NCI-H1694 (cell line): ENCODE data around the gene MB.
A peak's percentile ranks its signal among the peaks of the same experiment; 100 is the strongest.
"Not testable (repeated sequence)": the region's sequence is repeated elsewhere in the genome, so short reads cannot be mapped to it uniquely, and the experiment has no call there.

Experiments used
- DNase-seq: peaks from one replicate; lab custom pipeline; 2025; lab: John Stamatoyannopoulos, UW

The MB gene

DNA sequence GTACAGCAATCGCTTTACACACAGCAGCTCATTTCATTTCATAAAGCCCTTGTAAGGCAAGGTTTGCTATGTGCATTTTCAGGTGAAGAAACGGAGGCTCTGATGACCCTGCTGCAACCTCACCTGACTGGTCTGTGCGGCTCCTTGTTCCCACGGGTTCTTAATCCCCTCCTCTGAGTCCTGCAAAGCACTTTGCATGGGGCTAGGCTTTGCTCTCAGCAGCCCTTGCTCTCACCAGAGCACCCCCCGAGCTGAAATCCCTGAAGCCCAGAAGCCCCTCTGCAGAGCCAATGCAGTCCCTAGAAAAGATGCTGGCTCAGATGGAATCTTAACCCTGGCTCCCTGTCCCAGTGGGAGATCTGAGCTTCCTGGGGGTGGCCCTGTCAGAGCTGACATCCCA lies 20.1 kb upstream of the MB start:
- DNase-seq = no peak

DNA sequence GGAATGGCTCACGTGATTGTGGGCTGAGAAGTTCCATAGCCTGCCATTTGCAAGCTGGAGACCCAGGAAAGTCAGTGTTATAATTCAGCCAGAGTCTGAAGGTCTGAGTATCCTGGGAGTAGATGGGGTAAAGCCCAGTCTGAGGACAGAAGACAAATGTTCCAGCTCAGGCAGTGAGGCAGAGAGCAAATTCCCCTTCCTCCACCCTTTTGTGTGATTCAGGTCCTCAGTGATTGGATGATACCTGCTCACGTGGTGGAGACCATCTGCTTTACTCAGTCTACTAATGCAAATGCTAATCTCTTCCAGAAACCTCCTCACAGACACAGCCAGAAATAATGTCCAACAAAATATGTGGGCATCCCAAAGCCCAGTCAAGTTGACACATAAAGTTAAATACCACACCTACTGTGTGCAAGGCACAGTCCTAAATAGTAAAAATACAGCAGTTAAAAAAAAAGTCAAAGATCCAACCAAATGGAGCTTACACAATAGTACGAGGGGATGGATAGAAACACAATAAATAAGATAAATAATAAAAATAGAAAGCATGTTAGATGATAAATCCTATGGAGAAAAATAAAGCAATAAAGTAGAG lies 17.9 kb upstream of the MB start:
- DNase-seq = no peak

DNA sequence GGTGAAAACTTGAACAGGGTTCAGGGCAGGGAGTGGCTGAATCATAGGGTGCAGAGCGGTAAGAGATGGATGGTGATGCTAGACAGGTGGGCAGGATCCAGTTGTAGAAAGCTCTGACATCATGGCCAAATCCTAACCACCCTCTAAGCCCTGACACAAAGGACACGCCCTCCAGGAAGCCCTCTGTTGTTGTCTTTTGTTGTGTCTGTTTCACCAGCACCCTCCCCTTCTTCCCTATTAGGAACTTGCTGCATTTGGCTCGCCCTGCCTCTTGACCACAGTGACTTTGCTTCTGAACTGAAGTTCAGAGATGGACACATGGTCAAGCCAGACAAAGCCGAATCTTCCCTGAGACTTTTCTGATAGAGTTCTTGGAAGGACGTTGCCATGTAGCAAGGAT lies 16.9 kb upstream of the MB start:
- no peak for DNase-seq

DNA sequence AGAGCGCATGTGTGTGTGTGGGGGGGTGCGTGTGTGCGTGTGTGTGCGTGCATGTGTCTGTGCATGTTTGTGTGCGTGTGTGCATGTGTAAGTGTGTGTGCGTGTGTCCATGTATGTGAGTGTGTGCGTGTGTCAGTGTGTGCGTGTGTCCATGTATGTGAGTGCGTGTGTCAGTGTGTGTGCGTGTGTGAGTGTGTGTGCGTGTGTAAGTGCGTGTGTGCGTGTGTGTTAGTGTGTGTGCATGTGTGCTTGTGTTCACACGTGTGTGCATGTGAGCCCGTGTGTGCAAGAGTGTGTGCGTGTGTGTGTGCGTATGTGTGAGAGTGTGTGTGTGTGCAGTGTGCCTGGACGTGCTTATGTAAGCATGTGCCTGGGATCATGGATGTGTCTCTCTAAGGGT lies 16.4 kb upstream of the MB start:
- no peak for DNase-seq

DNA sequence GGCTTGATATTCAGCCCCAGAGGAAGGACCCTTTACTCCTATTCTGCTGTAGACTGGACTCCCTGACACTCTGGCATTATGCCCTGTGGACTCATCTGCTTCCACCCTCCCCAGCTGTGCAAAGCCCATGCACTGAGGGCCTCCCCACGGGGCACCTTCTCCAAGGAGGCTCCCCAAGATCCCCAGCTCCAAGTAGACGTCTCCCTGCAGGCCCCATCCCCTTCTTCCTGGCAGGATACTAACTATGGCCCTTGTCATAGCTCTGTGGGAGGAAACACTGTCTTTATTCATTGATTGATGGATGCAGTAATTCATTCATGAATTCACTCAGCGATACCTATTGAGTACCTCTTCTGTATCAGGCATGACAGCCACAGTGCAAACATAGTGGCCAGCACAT lies 15.8 kb upstream of the MB start:
- no peak for DNase-seq

DNA sequence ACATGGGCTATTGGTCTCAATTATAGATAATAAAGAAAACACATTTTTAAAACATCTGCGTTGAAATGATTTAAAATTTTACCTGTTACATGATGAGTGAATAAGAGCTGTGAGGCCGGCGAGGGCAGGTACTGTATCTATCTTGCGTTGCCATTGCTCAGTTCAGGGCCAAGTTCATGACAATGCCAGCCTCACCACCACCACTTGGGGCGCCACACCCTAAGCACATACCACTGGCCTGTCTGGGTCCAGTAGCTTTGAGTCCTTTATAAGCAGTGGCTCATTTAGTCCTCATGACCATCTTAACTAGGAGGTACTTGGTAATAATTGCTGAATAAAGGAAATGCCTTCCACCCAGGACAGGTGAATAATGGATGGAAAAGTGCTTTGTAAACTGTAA lies 14.5 kb upstream of the MB start:
- DNase-seq = no peak

DNA sequence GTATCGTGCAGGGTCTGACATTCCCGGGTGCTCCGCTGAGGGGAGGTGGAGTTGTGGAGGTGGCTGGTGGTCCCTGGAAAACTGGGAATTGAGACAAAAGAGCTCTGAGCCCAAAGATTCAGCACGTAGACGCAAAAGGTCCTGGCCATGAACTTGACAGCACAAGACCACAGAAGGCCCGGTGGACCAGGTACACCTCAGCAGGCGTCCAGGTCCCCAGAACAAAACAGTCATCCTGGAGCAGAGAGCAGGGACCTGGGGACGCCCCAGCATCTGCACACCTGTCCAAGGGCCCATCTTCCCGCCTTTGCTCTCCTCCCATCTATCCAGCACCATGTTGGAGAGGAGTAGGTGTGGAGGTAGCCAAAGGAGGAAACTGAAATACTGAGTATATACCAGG lies 13.8 kb upstream of the MB start:
- DNase-seq = no peak

DNA sequence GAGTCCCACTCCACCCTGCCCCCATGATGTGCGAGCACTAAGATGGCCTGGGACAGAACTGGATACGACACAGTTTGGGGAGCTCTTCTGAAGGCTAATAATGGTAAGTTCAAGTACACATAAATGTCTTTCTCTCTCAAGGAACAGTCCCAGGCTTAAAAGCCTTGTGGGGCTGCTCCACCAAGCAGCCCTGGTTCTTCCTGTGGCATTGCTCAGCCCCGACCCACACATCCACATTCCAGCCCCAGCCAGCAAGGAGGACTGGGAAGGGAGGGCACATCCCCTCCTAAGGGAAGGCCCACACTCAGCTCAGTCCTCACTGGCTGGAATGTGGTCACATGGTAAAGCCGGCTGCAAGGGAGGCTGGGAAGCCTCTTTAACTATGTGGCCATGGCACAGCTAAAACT lies 13.3 kb upstream of the MB start:
- DNase-seq = no peak

DNA sequence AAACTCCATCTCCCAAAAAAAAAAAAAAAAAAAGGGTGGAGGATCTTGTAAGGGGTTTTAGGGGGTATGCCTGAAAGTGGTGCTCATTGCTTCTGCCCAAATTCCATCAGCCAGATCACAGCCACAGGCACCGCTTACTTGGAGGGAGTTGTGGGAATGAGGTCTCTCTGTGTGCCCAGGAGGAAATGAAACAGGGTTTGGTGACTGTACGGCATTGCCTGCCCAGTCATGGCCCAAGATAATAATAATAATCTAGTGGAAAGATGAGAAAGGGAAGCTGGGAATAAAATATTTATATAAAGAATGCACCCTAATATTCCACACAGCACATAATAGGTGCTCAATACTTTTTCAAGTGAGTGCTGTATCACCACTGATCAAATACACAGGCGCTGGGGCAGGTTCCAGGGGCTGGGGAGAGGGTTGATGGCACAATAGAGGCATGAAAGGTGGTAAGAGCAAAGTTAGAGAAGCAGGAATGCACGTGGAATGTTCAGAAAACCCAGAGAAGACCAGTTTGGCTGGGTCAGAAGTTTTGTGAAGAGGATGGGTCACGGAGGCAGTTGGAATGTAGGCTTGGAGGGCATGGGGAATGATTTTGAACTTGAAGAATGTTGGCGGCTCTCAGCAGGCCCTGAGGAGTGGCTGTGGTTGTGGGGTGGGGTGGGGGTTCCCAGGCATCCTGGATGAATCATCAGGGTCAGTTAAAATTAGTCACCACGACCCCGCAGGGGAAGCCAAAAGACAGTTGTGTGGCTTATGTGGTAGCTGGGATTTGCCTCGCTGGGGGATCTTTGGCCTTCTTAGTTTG lies 12.5 kb upstream of the MB start:
- no peak for DNase-seq

DNA sequence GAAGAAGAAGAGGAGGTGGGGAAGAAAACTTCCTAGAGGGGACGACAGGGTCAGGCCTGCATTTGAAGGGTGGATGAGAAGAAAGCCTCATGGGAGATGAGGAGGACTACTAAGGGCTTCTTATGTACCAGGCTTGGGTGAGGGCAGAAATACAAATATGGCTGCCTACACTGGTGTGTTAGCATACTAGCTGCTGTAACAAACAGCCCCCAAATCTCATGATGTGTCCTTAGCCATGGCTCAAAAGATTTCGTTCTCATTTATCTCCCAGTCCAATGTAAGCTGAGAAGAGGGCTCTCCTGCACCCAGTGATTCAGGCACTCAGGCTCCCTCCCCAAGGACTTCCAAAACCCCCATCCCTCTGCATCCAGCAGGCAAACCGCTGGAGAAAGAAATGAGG lies 11.6 kb upstream of the MB start:
- DNase-seq = no peak

DNA sequence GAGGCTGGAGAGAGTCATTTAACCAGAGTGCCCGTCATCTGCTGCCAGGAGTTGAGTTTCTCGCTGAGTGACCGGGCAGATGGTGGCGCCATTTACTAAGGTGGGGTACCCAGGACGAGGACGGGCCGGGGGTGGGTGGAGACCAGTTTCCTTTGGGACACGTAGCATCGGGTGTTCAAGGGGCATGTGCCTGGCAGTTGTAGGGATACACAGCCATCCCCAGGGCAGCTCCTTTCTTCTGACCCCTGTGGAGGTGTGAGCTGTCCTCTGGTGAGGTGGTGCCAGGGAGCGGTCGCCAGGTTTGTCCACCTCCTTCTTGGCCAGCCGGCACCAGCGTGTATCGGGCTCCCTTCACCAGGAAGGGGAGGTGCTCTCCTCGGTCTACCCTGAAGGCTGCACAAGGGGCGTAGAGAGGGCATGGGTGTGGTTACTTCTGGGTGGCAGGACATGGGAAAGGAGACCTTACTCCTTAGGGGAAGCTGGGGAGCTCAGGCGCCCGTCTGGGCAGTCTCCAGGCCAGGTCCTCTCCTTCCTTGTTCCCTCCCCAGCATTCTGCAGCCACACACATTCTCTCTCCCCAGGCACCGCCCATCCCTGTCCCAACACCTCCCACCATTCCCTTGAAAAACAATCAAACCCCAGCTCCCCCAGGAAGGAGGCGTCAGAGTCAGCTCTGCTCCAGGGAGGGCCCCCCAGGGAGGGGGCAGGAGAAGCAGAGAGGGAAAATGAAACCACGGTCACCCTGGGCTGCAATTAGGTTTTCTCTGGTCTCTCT lies 10.3 kb upstream of the MB start:
- DNase-seq = peak; percentile 35

DNA sequence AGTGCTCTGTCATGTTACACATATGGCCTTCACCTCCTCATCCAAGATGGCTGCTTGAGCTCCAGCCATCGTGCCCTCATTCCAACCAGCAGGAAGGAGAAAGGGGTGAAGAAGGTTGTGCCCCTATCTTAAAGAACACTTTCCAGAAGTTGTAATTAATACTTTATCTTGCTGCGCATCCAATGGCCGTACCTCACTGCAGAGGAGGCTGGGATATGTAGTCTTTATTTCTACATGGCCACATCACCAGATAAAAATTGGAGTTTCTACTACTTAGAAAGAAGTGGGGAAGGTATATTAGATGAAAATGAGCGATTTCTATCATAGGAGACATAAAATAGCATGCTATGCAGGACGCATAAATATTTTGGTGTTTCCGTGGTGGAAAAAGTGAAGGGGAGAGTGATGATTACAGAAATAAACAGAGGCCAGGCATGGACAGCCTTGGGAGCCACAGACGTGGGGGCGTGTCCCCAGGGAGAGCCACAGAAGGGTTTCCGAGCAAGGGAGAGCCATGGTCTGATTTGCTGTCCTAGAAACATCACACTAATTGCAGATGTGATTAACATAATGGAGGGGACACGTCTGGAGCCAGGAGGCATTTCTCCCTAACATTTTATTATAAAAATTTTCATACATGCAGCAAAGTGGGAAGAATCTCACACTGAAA lies 8.8 kb upstream of the MB start:
- DNase-seq = no peak

DNA sequence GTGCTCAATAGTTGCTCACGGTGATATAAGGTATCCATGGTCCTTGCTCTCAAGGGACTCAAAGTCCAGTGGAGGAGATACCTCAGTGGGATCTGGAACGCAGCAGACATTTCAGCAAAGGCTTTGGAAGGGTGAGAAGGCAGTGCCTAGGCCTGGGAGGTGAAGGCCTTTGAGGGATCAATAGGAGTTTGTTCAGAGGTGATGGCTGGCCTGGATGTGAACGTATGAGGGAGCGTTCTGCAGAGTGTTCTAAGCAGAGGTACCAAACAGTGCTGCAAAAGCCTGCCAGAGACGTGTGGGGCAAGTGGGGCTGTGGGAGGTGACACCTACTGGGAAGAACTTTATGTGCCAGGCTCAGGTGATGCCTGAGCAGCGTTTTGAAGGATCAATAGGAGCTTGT lies 7.4 kb upstream of the MB start:
- no peak for DNase-seq

DNA sequence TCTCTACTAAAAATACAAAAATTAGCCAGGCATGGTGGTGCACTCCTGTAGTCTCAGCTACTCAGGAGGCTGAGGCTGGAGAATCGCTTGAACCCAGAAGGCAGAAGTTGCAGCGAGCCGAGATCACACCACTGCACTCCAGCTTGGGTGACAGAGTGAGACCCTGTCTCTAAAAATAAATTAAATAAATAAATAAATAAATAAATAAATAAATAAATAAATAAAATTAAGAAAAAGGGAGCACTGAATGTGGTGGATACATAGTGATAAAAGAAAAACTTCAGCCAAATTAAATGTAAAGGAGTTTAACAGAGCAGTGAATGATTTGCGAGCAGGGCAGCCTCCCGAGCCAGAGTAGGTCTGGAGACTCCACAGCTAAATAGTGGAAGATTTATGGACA lies 6.8 kb upstream of the MB start:
- DNase-seq = not testable (repeated sequence)

DNA sequence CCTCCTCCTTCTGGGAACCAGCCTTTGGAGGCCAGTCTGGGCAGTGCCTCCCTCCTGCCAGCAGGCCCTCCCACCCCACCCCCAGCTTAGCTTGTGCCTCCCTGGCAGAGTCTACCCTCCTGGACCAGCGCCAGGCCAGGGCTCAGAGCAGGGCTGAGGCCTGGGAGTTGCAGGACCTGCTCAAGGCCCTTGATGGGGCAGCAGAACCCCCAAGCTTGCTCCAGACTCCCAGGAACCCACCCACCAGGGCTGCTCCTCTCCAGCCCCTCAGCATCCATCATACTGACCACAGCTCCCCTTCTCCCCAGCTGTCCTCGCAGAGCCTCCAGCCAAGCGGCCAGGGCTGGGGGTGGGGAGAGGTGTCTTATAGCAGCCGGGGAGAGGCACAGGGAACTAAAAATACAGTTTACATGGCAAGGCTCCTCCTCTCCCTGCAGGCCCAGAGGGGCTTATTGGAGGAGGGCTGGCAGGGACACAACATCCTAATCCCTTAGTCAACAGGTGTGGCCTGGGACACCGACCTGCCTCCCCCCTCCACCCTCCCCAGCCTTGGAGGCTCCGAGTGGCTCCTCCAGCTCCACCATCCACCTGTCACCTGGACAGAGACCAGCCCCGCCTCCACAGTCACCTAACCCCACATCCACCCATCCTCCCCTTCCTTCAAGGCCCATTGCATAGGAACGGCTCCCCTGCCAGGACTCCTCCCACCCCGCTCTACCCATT lies 5.2 kb upstream of the MB start:
- no peak for DNase-seq

DNA sequence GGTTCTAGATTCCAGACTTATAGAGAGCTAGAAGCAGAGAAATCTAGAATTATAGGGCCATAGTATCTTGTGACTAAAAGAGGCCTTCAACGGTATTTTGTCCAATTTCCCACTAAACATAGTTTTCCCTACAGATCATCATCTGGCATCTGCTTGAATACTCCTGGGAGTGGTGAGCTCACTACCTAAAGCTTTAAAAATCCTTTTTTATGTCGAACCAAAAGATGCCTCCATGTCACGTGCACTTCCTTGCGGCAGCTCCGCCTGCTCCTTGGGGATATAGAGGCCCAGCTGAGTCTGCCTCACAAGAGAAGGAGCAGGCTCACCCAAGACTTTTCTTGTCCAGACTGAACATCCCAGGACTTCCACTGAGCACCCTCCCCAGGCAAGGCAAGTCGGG lies 4.3 kb upstream of the MB start:
- DNase-seq = no peak

DNA sequence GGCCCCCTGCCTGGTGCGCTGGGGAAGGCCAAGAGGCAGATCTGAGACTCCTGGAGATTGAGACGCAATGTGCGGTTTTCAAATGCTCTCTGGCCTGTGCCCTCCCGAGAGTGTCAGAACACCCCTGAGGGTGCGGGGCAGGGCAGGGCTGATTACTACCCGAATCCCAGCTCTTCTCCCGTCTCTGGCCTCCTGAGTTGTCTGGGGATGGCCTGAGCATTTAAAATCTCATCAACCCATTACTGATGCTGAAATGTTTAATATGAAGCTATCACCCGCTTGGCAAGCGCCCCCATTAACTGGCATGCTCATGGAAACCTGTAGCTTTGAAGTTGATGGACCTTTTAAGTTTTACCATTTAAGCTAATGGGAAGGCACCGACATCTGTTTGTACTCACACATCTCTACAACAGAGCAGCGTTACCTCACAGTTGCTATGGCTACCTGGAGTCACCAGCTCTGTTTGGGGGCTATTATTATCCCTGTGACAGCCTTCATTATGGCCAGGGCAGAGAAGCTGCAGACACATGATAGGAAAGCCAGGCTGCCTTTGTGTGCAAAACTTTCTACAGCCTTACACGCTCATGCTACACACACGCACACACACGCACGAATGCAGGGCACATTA lies 3.6 kb upstream of the MB start:
- DNase-seq = peak; percentile 70

DNA sequence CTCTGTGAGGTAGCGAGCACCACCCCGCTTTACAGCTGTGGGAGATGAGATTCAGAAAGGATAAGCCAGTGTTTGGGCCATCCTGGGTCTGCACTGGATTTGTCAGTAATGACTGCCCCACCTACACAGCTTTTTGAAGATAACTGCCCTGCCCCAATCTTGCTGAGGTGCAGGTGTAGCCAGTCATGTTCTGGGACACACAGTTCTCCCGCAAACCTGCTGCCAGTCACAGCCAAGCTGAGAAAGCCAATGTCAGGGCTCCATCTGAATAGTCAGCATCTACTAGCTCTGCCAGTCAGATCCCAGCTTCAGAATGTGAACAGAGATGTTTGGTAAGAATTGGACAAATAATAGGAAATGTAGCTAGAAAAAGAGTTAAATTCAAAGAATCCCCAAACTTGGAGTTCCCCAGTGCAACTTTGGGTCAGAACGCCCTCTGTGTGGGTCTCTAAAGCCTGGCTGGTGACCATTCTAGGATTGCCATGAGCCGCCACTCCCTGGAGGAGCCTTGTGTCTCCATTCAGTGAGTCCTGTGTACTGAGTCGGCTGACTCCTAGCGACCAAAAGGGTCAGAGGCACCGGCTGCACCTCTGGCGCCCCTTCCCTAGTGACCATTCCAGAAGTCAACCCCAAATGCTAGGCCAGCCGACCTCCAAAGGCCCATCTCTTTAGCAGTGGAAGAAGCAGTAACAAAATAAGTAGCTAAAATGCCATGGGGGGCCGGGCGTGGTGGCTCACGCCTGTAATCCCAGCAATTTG lies 2.4 kb upstream of the MB start:
- no peak for DNase-seq

DNA sequence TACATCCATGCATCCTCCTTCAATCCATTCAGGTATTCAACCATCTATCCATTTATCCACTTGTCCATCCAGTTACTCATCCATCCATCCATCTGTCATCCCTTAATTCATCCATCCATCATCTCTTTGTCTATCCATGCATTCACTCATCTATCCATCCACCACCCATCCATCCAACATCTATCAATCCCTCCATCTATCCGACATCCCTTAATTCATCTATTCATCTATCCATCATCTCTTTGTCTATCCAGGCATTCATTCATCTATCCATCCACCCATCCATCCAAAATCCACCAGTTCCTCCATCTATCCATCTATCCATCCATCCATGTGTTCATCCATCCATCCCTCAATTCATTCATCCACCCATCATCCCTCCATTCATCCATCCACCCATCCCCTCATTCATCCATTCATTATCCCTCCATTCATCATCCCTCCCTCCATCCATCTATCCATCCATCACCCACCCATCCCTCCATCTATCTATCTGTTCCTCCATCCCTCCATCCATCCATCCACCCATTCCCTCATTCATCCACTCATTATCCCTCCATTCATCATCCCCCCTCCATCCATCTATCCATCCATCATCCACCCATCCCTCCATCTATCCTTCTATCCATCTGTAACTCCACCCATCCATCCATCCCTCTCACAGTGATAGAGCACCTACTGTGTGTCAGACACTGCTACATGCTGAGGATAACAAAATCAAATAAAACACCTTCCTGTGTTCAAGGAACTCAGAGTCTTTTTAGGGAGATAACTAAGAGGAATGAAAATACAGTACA lies 1.5 kb upstream of the MB start:
- no peak for DNase-seq

DNA sequence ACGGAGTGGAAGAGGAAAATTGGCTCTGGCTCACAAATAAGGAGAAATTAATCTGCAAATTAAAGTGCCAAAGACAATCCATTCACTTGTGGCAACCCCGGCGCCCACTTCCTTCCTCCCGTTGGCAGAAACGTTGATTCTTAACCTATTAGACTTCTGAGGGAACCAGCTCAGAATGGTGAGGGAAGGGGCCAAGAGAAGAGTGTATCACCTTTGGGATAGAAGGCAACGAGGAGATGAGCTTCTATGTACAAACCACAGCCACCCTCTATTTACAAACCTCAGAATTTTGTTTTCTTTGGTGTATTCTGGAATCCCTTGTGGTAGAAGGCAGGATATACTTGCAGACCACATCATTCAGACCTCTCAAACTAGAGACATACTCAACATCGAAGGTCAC lies 1.1 kb downstream of the MB start:
- no peak for DNase-seq
